Thymus (tissue), 11 donors: ENCODE measurements around the gene C10orf71. TPM values are rescaled to one million over a fixed set of nuclear protein-coding genes. Genes with fewer than 3 reads are reported as not detected.

Experiments used
- DNase-seq, 9 donors: peaks; one replicate each; pipeline ENCODE4 v3.0.0-alpha.2; 2013; ENCODE audit warnings: low spot score in 9 of 9, low read depth in 6 of 9, missing footprints in 1 of 9
- H3K27ac ChIP-seq, 2 donors: one replicate each; pipeline ENCODE4 v1.5.1; 2013; ENCODE audit warnings: control low read depth in 1 of 2, low read depth in 1 of 2, low read length in 1 of 2, mild to moderate bottlenecking in 1 of 2, moderate library complexity in 1 of 2
- H3K27me3 ChIP-seq, 2 donors: one replicate each; pipeline ENCODE4 v1.5.1; 2013; ENCODE audit warnings: low read length in 1 of 2; ENCODE audit not compliant: control insufficient read depth in 2 of 2, insufficient read depth in 1 of 2
- H3K36me3 ChIP-seq, 2 donors: one replicate each; pipeline ENCODE4 v1.5.1; 2013; ENCODE audit warnings: low read length in 1 of 2, mild to moderate bottlenecking in 1 of 2, moderate library complexity in 1 of 2; ENCODE audit not compliant: control insufficient read depth in 2 of 2, insufficient read depth in 2 of 2
- H3K4me1 ChIP-seq, 2 donors: one replicate each; pipeline ENCODE4 v1.5.1; 2013; ENCODE audit warnings: low read length in 2 of 2; ENCODE audit not compliant: control insufficient read depth in 2 of 2, insufficient read depth in 2 of 2
- H3K4me3 ChIP-seq, 2 donors: one replicate each; pipeline ENCODE4 v1.5.1; 2013; ENCODE audit warnings: low read length in 2 of 2, control low read depth in 1 of 2, mild to moderate bottlenecking in 1 of 2
- H3K9me3 ChIP-seq, 2 donors: one replicate each; pipeline ENCODE4 v1.5.1; 2013; ENCODE audit warnings: low read length in 1 of 2, mild to moderate bottlenecking in 1 of 2; ENCODE audit not compliant: control insufficient read depth in 2 of 2, insufficient read depth in 1 of 2
- WGBS: extraction: QIAGEN DNeasy Blood & Tissue Kit; methylation state at CpG from one replicate; pipeline ENCODE4 v1.1.7; 2013; 5-methylcytosine and 5-hydroxymethylcytosine counted together
- polyA plus RNA-seq: library from polyadenylated mRNA; stranded (reverse); fragments of 200-250 nt; gene quantifications from one replicate; pipeline ENCODE4 v1.2.3, GENCODE V29; 2013
- total RNA-seq: library from RNA; stranded (reverse); fragments of 120-200 nt; gene quantifications from one replicate; pipeline ENCODE4 v1.2.4, GENCODE V29; 2013
- donor health status: healthy.

C10orf71 gene
- total and polyA plus RNA-seq, 2 donors, result 0.02 to 0.05 TPM

GRCh38 chr10:49296382-49296781, 2.6 kb upstream of the C10orf71 start:
- H3K27me3 ChIP-seq, result no peaks in the 10 kb centered on the region
- no peaks in the 10 kb centered on the region for H3K4me1 ChIP-seq
- no peaks in the 10 kb centered on the region for H3K36me3 ChIP-seq
- no peak for DNase-seq
- H3K4me3 ChIP-seq, result no peak overlapping the region
- WGBS, result 95% methylated on average over 7 of the region's 7 CpGs
- no peaks in the 10 kb centered on the region for H3K9me3 ChIP-seq
- H3K27ac ChIP-seq, result no peak overlapping the region

- 91% methylated on average over 8 of the region's 8 CpGs for WGBS
- no peak overlapping the region for H3K4me3 ChIP-seq
- DNase-seq, result no peak
- no peaks in the 10 kb centered on the region for H3K36me3 ChIP-seq
- H3K27me3 ChIP-seq, result no peaks in the 10 kb centered on the region
- no peak overlapping the region for H3K27ac ChIP-seq
- no peaks in the 10 kb centered on the region for H3K9me3 ChIP-seq
- no peaks in the 10 kb centered on the region for H3K4me1 ChIP-seq
These were observed 2.1 kb upstream of the C10orf71 start for GRCh38 chr10:49296836-49297235.

GRCh38 chr10:49297818-49298670, 926 bp upstream of the C10orf71 start:
- 96% methylated on average over 9 of the region's 9 CpGs for WGBS
- no peaks in the 10 kb centered on the region for H3K36me3 ChIP-seq
- DNase-seq, result no peak
- H3K4me1 ChIP-seq, result no peaks in the 10 kb centered on the region
- no peaks in the 10 kb centered on the region for H3K27me3 ChIP-seq
- no peak overlapping the region for H3K27ac ChIP-seq
- H3K4me3 ChIP-seq, result no peak overlapping the region
- no peaks in the 10 kb centered on the region for H3K9me3 ChIP-seq

GRCh38 chr10:49298671-49298982, 343 bp upstream of the C10orf71 start:
- no peak for DNase-seq

GRCh38 chr10:49299816-49300139, 808 bp downstream of the C10orf71 start:
- no peak overlapping the region for H3K4me3 ChIP-seq
- no peaks in the 10 kb centered on the region for H3K36me3 ChIP-seq
- no peak overlapping the region for H3K27ac ChIP-seq
- no peaks in the 10 kb centered on the region for H3K9me3 ChIP-seq
- 63% methylated on average over 5 of the region's 5 CpGs for WGBS
- no peaks in the 10 kb centered on the region for H3K4me1 ChIP-seq
- H3K27me3 ChIP-seq, result peaks cover 0 to 2% of the 10 kb centered on the region in 2 donors
- DNase-seq, result no peak

More at GRCh38 chr10:49298671-49298982, 343 bp upstream of the C10orf71 start:
- WGBS, result 92% methylated on average over 11 of the region's 11 CpGs
- H3K27ac ChIP-seq, result no peak overlapping the region
- H3K4me3 ChIP-seq, result no peak overlapping the region
- no peaks in the 10 kb centered on the region for H3K4me1 ChIP-seq
- no peaks in the 10 kb centered on the region for H3K9me3 ChIP-seq
- H3K27me3 ChIP-seq, result no peaks in the 10 kb centered on the region
- no peaks in the 10 kb centered on the region for H3K36me3 ChIP-seq

- DNase-seq, result no peak
- WGBS, result 79% methylated on average over 6 of the region's 6 CpGs
- H3K9me3 ChIP-seq, result no peaks in the 10 kb centered on the region
- H3K27ac ChIP-seq, result no peak overlapping the region
- H3K4me3 ChIP-seq, result no peak overlapping the region
- no peaks in the 10 kb centered on the region for H3K36me3 ChIP-seq
- H3K4me1 ChIP-seq, result no peaks in the 10 kb centered on the region
- peaks cover 0 to 2% of the 10 kb centered on the region in 2 donors for H3K27me3 ChIP-seq
These were observed 1.4 kb downstream of the C10orf71 start for GRCh38 chr10:49300140-49300974.

GRCh38 chr10:49301302-49301701, 2.3 kb downstream of the C10orf71 start:
- DNase-seq, result no peak
- 98% methylated on average over 1 of the region's 1 CpG for WGBS
- Histone ChIP-seq H3K27ac (no peak overlapping the region), H3K4me3 (no peak overlapping the region), H3K27me3 (peaks cover 0 to 2% of the 10 kb centered on the region in 2 donors), H3K9me3 (no peaks in the 10 kb centered on the region), H3K36me3 (no peaks in the 10 kb centered on the region), H3K4me1 (no peaks in the 10 kb centered on the region)

GRCh38 chr10:49302088-49302487, 3.1 kb downstream of the C10orf71 start:
- no peak overlapping the region for H3K27ac ChIP-seq

GRCh38 chr10:49303711-49304110, 4.7 kb downstream of the C10orf71 start:
- H3K27ac ChIP-seq, result no peak overlapping the region
- WGBS, result 93% methylated on average over 1 of the region's 1 CpG
- H3K36me3 ChIP-seq, result no peaks in the 10 kb centered on the region
- no peak overlapping the region for H3K4me3 ChIP-seq
- DNase-seq, result no peak
- H3K9me3 ChIP-seq, result no peaks in the 10 kb centered on the region
- peaks cover 0 to 2% of the 10 kb centered on the region in 2 donors for H3K27me3 ChIP-seq
- H3K4me1 ChIP-seq, result no peaks in the 10 kb centered on the region

More at GRCh38 chr10:49302088-49302487, 3.1 kb downstream of the C10orf71 start:
- Histone ChIP-seq H3K4me3 (no peak overlapping the region), H3K4me1 (no peaks in the 10 kb centered on the region), H3K9me3 (no peaks in the 10 kb centered on the region), H3K36me3 (no peaks in the 10 kb centered on the region), H3K27me3 (peaks cover 0 to 2% of the 10 kb centered on the region in 2 donors)
- WGBS, result 97% methylated on average over 2 of the region's 2 CpGs
- no peak for DNase-seq
